IMR-90 (cell line): Measurements from ENCODE around the gene GDI2. TPM values are rescaled to one million over a fixed set of nuclear protein-coding genes. Genes with fewer than 3 reads are reported as not detected.

Source experiments
- ATAC-seq: fragments of 200-7000 bp; cut with Tn5 transposase; 2 replicates; pipeline ENCODE4 v1.9.1; 2020; ENCODE audit warnings: low read depth, mild to moderate bottlenecking, moderate library complexity
- BruUV-seq: library from RNA; stranded (reverse); fragments of 400-500 nt; replicated peaks from 2 replicates; lab custom pipeline; 2021; lab: Mats Ljungman, UMichigan
- CTCF ChIA-PET: fragments of 300-600 bp; formaldehyde crosslinking; extraction: SDS; loops from one replicate; lab custom pipeline; 2021; ENCODE audit warnings: antibody characterized with exemption; lab: Yijun Ruan, JAX
- POLR2A ChIA-PET: fragments of 300-600 bp; sonication (Branson Sonifier 250); formaldehyde crosslinking; loops from one replicate; lab custom pipeline; 2022; ENCODE audit warnings: antibody characterized with exemption; ENCODE audit not compliant: unreplicated experiment; lab: Charles Lee
- DNase-seq: peaks from one replicate; pipeline ENCODE4 v3.0.0; 2013
- H2AFZ ChIP-seq: replicated peaks from 2 replicates; pipeline ENCODE3; 2013; ENCODE audit warnings: low read length, mild to moderate bottlenecking; ENCODE audit not compliant: poor library complexity
- H2AK5ac ChIP-seq: 2 replicates; pipeline ENCODE4 v1.6.1; 2013; ENCODE audit warnings: low read depth, low read length, inconsistent platforms
- H2AK9ac ChIP-seq: replicated peaks from 2 replicates; pipeline ENCODE3; 2013; ENCODE audit warnings: mild to moderate bottlenecking, low read depth, low read length, moderate library complexity; ENCODE audit not compliant: poor library complexity
- H2BK120ac ChIP-seq: 2 replicates; pipeline ENCODE4 v1.6.1; 2013; ENCODE audit warnings: low read depth, low read length, inconsistent platforms
- H2BK15ac ChIP-seq: 3 replicates; pipeline ENCODE4 v1.6.1; 2013; ENCODE audit warnings: low read depth, low read length, inconsistent platforms
- H2BK20ac ChIP-seq: 2 replicates; pipeline ENCODE4 v1.6.1; 2013; ENCODE audit warnings: low read depth, mild to moderate bottlenecking, inconsistent platforms, low read length, moderate library complexity
- H2BK5ac ChIP-seq: 2 replicates; pipeline ENCODE4 v1.6.1; 2013; ENCODE audit warnings: mild to moderate bottlenecking, low read depth, low read length, inconsistent platforms; ENCODE audit not compliant: poor library complexity, severe bottlenecking
- H3K14ac ChIP-seq: replicated peaks from 2 replicates; pipeline ENCODE4 v1.6.1; 2013; ENCODE audit warnings: low read depth, low read length, inconsistent platforms
- H3K18ac ChIP-seq: 2 replicates; pipeline ENCODE4 v1.6.1; 2013; ENCODE audit warnings: low read depth, low read length, control low read depth
- H3K23ac ChIP-seq: 2 replicates; pipeline ENCODE4 v1.6.1; 2013; ENCODE audit warnings: low read depth, low read length, inconsistent platforms
- H3K27ac ChIP-seq: 2 replicates; pipeline ENCODE4 v1.5.1; 2013; ENCODE audit warnings: mild to moderate bottlenecking, control low read depth, low read length; ENCODE audit not compliant: insufficient read depth
- H3K27me3 ChIP-seq: 2 replicates; pipeline ENCODE4 v1.6.1; 2013; ENCODE audit warnings: low read length; ENCODE audit not compliant: control insufficient read depth, insufficient read depth
- H3K36me3 ChIP-seq: 2 replicates; pipeline ENCODE4 v1.6.1; 2013; ENCODE audit warnings: low read length, mixed read lengths; ENCODE audit not compliant: control insufficient read depth, insufficient read depth
- H3K4ac ChIP-seq: 2 replicates; pipeline ENCODE4 v1.6.1; 2013; ENCODE audit warnings: low read depth, low read length, inconsistent platforms
- H3K4me1 ChIP-seq: 2 replicates; pipeline ENCODE4 v1.6.1; 2013; ENCODE audit warnings: low read length, mixed read lengths; ENCODE audit not compliant: control insufficient read depth, insufficient read depth
- H3K4me2 ChIP-seq: 2 replicates; pipeline ENCODE4 v1.6.1; 2013; ENCODE audit warnings: low read depth, mild to moderate bottlenecking, control low read depth, low read length, moderate library complexity
- H3K4me3 ChIP-seq: 2 replicates; pipeline ENCODE4 v1.5.1; 2013; ENCODE audit warnings: low read depth, mild to moderate bottlenecking, control low read depth, low read length, moderate library complexity; ENCODE audit not compliant: insufficient read depth
- H3K56ac ChIP-seq: 2 replicates; pipeline ENCODE4 v1.6.1; 2013; ENCODE audit warnings: low read length, inconsistent platforms; ENCODE audit not compliant: insufficient read depth; ENCODE audit errors: extremely low read depth
- H3K79me1 ChIP-seq, 2 experiments: 2 replicates each; pipeline ENCODE4 v1.6.1; 2013; ENCODE audit warnings: low read length in 2 of 2, inconsistent platforms in 1 of 2, low read depth in 1 of 2
- H3K9ac ChIP-seq: 2 replicates; pipeline ENCODE4 v1.6.1; 2013; ENCODE audit warnings: low read depth, low read length, control low read depth
- H3K9me1 ChIP-seq: 2 replicates; pipeline ENCODE4 v1.6.1; 2013; ENCODE audit warnings: low read length, inconsistent platforms; ENCODE audit not compliant: insufficient read depth
- H3K9me3 ChIP-seq: 2 replicates; pipeline ENCODE4 v1.6.1; 2013; ENCODE audit warnings: low read length; ENCODE audit not compliant: control insufficient read depth, insufficient read depth
- H4K20me1 ChIP-seq: 2 replicates; pipeline ENCODE4 v1.6.1; 2013; ENCODE audit warnings: low read length, inconsistent platforms; ENCODE audit not compliant: insufficient read depth
- H4K5ac ChIP-seq: 2 replicates; pipeline ENCODE4 v1.6.1; 2013; ENCODE audit warnings: mild to moderate bottlenecking, low read depth, low read length, control low read depth
- H4K8ac ChIP-seq, 2 experiments: 2 replicates each; pipeline ENCODE4 v1.6.1; 2013; ENCODE audit warnings: low read depth in 2 of 2, low read length in 2 of 2, control low read depth in 1 of 2, inconsistent platforms in 1 of 2
- H4K91ac ChIP-seq: 2 replicates; pipeline ENCODE4 v1.6.1; 2013; ENCODE audit warnings: low read depth, low read length, inconsistent platforms; ENCODE audit not compliant: insufficient read depth
- BHLHE40 ChIP-seq: fragments of 150-350 bp; IDR thresholded peaks from 2 replicates; pipeline ENCODE4 v1.6.1; 2016; ENCODE audit warnings: mild to moderate bottlenecking, low read depth, low read length
- CHD1 ChIP-seq: IDR thresholded peaks from 2 replicates; pipeline ENCODE4 v1.6.1; 2012; ENCODE audit warnings: low read depth, low read length, improper control_type of control experiment
- CTCF ChIP-seq: conservative IDR thresholded peaks from 2 replicates; pipeline ENCODE4 v1.5.1; 2012; ENCODE audit warnings: mild to moderate bottlenecking, low read depth, low read length, improper control_type of control experiment
- FOS ChIP-seq: fragments of 150-350 bp; IDR thresholded peaks from 2 replicates; pipeline ENCODE4 v1.6.1; 2016; ENCODE audit warnings: low read depth, low read length
- MAFK ChIP-seq: IDR thresholded peaks from 2 replicates; pipeline ENCODE4 v1.6.1; 2012; ENCODE audit warnings: low read depth, low read length, improper control_type of control experiment
- NFE2L2 ChIP-seq: fragments of 150-350 bp; IDR thresholded peaks from 2 replicates; pipeline ENCODE4 v1.6.1; 2016; ENCODE audit warnings: low read depth, mild to moderate bottlenecking, low read length
- RAD21 ChIP-seq: IDR thresholded peaks from 2 replicates; pipeline ENCODE4 v1.6.1; 2012; ENCODE audit warnings: low read length, improper control_type of control experiment
- RCOR1 ChIP-seq: IDR thresholded peaks from 2 replicates; pipeline ENCODE4 v1.6.1; 2012; ENCODE audit warnings: mild to moderate bottlenecking, low read length, improper control_type of control experiment; ENCODE audit not compliant: insufficient replicate concordance
- RFX5 ChIP-seq: IDR thresholded peaks from 2 replicates; pipeline ENCODE4 v1.8.0; 2012; ENCODE audit warnings: low read depth, mild to moderate bottlenecking, low read length, moderate library complexity
- USF2 ChIP-seq: fragments of 150-350 bp; IDR thresholded peaks from 2 replicates; pipeline ENCODE4 v1.6.1; 2017; ENCODE audit warnings: mild to moderate bottlenecking, antibody characterized with exemption, low read length, low read depth
- WGBS, 2 experiments: methylation state at CpG; one replicate each; pipeline versions ENCODE4 v1.1.5 to v1.1.7; 2013; ENCODE audit warnings: missing lambda C conversion rate in 2 of 2; ENCODE audit not compliant: insufficient read length in 1 of 2; ENCODE audit errors: extremely low coverage in 2 of 2; 5-methylcytosine and 5-hydroxymethylcytosine counted together
- dilution Hi-C: fragments of 300-500 bp; cut with HindIII; formaldehyde crosslinking; loops from one replicate; pipeline ENCODE4 v1.14.3; 2018; ENCODE audit warnings: low sequenced_read_pairs; ENCODE audit not compliant: unreplicated experiment
- in situ Hi-C: fragments of 300-500 bp; cut with MboI; formaldehyde crosslinking; loops from 3 replicates; pipeline ENCODE4 v1.14.3; 2019; ENCODE audit warnings: low sequenced_read_pairs, inconsistent platforms, mixed read lengths
- intact Hi-C: fragments of 100-400 bp; cut with micrococcal nuclease; formaldehyde crosslinking; loops from 2 replicates; pipeline ENCODE4 v1.10.0; 2022
- polyA plus RNA-seq, 3 experiments: library from polyadenylated mRNA; depleted of rRNA; stranded (reverse); fragments of >200 nt; gene quantifications; 2 replicates each; pipeline ENCODE4 v1.2.3, GENCODE V29; 2012; ENCODE audit warnings: low replicate concordance in 1 of 3
- total RNA-seq: library from RNA; depleted of rRNA; stranded (reverse); fragments of >200 nt; gene quantifications from 2 replicates; pipeline ENCODE4 v1.2.3, GENCODE V29; 2012

The GDI2 gene
- total and polyA plus RNA-seq, 2 of the 4 experiments (the other 2 are of a cell fraction) = 171 to 396 TPM

GRCh38 chr10:5818894-5819293 lies 5.7 kb upstream of the GDI2 start:
- TF ChIP-seq NFE2L2 (no peak), RFX5 (no peak), MAFK (no peak), USF2 (no peak), CHD1 (no peak), BHLHE40 (no peak), RAD21 (no peak), RCOR1 (no peak), FOS (no peak), CTCF (no peak)
- Histone ChIP-seq H3K4me3 (no peak overlapping the region), H4K8ac (no peak overlapping the region), H3K56ac (no peak overlapping the region), H3K4me1 (peaks cover 3% of the 10 kb centered on the region; the same call in 1 of the 2 replicates), H4K5ac (no peak overlapping the region), H3K18ac (no peak overlapping the region), H3K36me3 (no peaks in the 10 kb centered on the region), H2BK120ac (no peak overlapping the region), H2AK9ac (no peak overlapping the region), H2BK15ac (no peak overlapping the region), H2AFZ (no peak overlapping the region), H3K14ac (no peak overlapping the region), H4K20me1 (no peaks in the 10 kb centered on the region), H4K91ac (no peak overlapping the region), H2BK20ac (no peak overlapping the region), H3K4me2 (no peak overlapping the region), H2AK5ac (no peak overlapping the region), H3K9ac (no peak overlapping the region), H2BK5ac (no peak overlapping the region), H3K27me3 (no peaks in the 10 kb centered on the region), H3K27ac (no peak overlapping the region), H3K9me1 (peaks cover 7% of the 10 kb centered on the region; the same call in 1 of the 2 replicates), H3K79me1 (peaks cover 12 to 15% of the 10 kb centered on the region in 2 experiments), H3K23ac (no peak overlapping the region), H3K9me3 (no peaks in the 10 kb centered on the region), H3K4ac (no peak overlapping the region)
- ChIA-PET CTCF (no interaction called here), POLR2A (no interaction called here)
- ATAC-seq (no peak), DNase-seq (no peak)
- 100% methylated on average over 1 of the region's 6 CpGs; no CpG with 5 or more reads in 1 of the 2 experiments for WGBS, 2 experiments
- dilution Hi-C loops (no loop called here), in situ Hi-C loops (no loop called here), intact Hi-C loops (no loop called here)
- no TSS peak for BruUV-seq
